DND-41 (cell line): ENCODE data around the gene SLTM.
A peak's percentile ranks its signal among the peaks of the same experiment; 100 is the strongest.

ENCODE experiments used
- ATAC-seq: fragments of 200-7000 bp; cut with Tn5 transposase; 3 replicates; pipeline ENCODE4 v1.9.1; 2021; ENCODE audit warnings: low read depth; ENCODE audit not compliant: insufficient read depth
- DNase-seq: peaks from one replicate; pipeline ENCODE4 v3.0.0-alpha.2; 2020
- H2AFZ ChIP-seq: 2 replicates; pipeline ENCODE4 v1.6.0; 2012; ENCODE audit warnings: low read depth, low read length
- H3K27ac ChIP-seq: 2 replicates; pipeline ENCODE4 v1.5.1; 2012; ENCODE audit warnings: low read length, inconsistent platforms
- H3K27me3 ChIP-seq: fragments of 200-600 bp; sonication (generic); 2 replicates; pipeline ENCODE4 v1.6.0; 2012; ENCODE audit warnings: low read length, mild to moderate bottlenecking, inconsistent platforms; ENCODE audit not compliant: insufficient read depth, poor library complexity
- H3K36me3 ChIP-seq: 2 replicates; pipeline ENCODE4 v1.5.1; 2012; ENCODE audit warnings: low read length, inconsistent platforms; ENCODE audit not compliant: insufficient read depth
- H3K4me1 ChIP-seq: 2 replicates; pipeline ENCODE4 v1.5.1; 2012; ENCODE audit warnings: mild to moderate bottlenecking, low read length; ENCODE audit not compliant: insufficient read depth
- H3K4me2 ChIP-seq: 2 replicates; pipeline ENCODE4 v1.6.0; 2012; ENCODE audit warnings: mild to moderate bottlenecking, moderate library complexity, low read length, inconsistent platforms; ENCODE audit not compliant: insufficient read depth
- H3K4me3 ChIP-seq, 2 experiments: fragments of 200-600 bp in 1 of 2; shearing (Covaris generic) in 1 of 2; 2 replicates each; pipeline ENCODE4 v1.5.1; 2012 to 2016; ENCODE audit warnings: inconsistent platforms in 2 of 2, low read length in 2 of 2, mild to moderate bottlenecking in 2 of 2, low read depth in 1 of 2, moderate library complexity in 1 of 2
- H3K79me2 ChIP-seq: 2 replicates; pipeline ENCODE4 v1.6.0; 2012; ENCODE audit warnings: low read length, inconsistent platforms; ENCODE audit not compliant: insufficient read depth
- H3K9ac ChIP-seq: 2 replicates; pipeline ENCODE4 v1.6.0; 2012; ENCODE audit warnings: low read depth, mild to moderate bottlenecking, inconsistent platforms, low read length, moderate library complexity
- H3K9me3 ChIP-seq: 2 replicates; pipeline ENCODE4 v1.5.1; 2012; ENCODE audit warnings: low read length, moderate library complexity, mild to moderate bottlenecking, inconsistent platforms; ENCODE audit not compliant: insufficient read depth, severe bottlenecking
- H4K20me1 ChIP-seq: 2 replicates; pipeline ENCODE4 v1.6.0; 2012; ENCODE audit warnings: low read length; ENCODE audit not compliant: insufficient read depth
- CTCF ChIP-seq: IDR thresholded peaks from 2 replicates; pipeline ENCODE4 v1.5.1; 2012; ENCODE audit warnings: borderline replicate concordance, low read length, moderate library complexity, mild to moderate bottlenecking; ENCODE audit not compliant: poor library complexity, severe bottlenecking; ENCODE audit errors: extremely low read depth
- EZH2 ChIP-seq: IDR thresholded peaks from 3 replicates; pipeline ENCODE4 v1.6.1; 2012; ENCODE audit warnings: borderline replicate concordance, low read depth, mild to moderate bottlenecking, moderate library complexity, low read length, inconsistent platforms; ENCODE audit not compliant: severe bottlenecking

Gene SLTM

GRCh38 chr15:58933281-58934113 lies at the start of gene SLTM:
SLTM (minus strand) TSS chr15:58933679; CDS start chr15:58933565, 114 bp downstream.
- peaks cover 49% of the 10 kb centered on the region for H3K79me2 ChIP-seq
- DNase-seq (peak; percentile 92), ATAC-seq (peak; percentile 93)
- peaks cover 18% of the 10 kb centered on the region; the same call in 1 of the 2 replicates for H3K36me3 ChIP-seq
- peak within 1 kb of the TSS; percentile 86 for H3K4me2 ChIP-seq
- H3K4me1 ChIP-seq = peaks cover 32% of the 10 kb centered on the region
- peaks cover 4% of the 10 kb centered on the region; the same call in 1 of the 2 replicates for H4K20me1 ChIP-seq
- peak within 1 kb of the TSS; percentile 100 for H3K27ac ChIP-seq
- no peaks in the 10 kb centered on the region for H3K27me3 ChIP-seq
- H3K9ac ChIP-seq = peak within 1 kb of the TSS; percentile 100
- TF ChIP-seq CTCF (peak; percentile 13), EZH2 (no peak)
- peak within 1 kb of the TSS; percentile 69 to 84 for H3K4me3 ChIP-seq
- H2AFZ ChIP-seq = peak within 1 kb of the TSS; percentile 97
- H3K9me3 ChIP-seq = no peaks in the 10 kb centered on the region

- no peak overlapping the region for H3K9ac ChIP-seq
- peaks cover 7% of the 10 kb centered on the region for H3K79me2 ChIP-seq
- H2AFZ ChIP-seq = no peak overlapping the region; the same call in 1 of the 2 replicates
- no peak overlapping the region for H3K27ac ChIP-seq
- peaks cover 30% of the 10 kb centered on the region for H3K4me1 ChIP-seq
- H3K9me3 ChIP-seq = no peaks in the 10 kb centered on the region
- ATAC-seq (no peak), DNase-seq (no peak)
- H3K27me3 ChIP-seq = no peaks in the 10 kb centered on the region
- no peak overlapping the region for H3K4me3 ChIP-seq
- H3K4me2 ChIP-seq = no peak overlapping the region
- H4K20me1 ChIP-seq = peaks cover 3% of the 10 kb centered on the region
- peaks cover 2% of the 10 kb centered on the region; the same call in 1 of the 2 replicates for H3K36me3 ChIP-seq
- TF ChIP-seq CTCF (no peak), EZH2 (no peak)
Measured at GRCh38 chr15:58983261-58983660, 49.8 kb upstream of the SLTM start.

GRCh38 chr15:58981808-58982475 lies 48.5 kb upstream of the SLTM start:
- Histone ChIP-seq H3K9me3 (no peaks in the 10 kb centered on the region), H3K79me2 (no peaks in the 10 kb centered on the region), H3K36me3 (no peaks in the 10 kb centered on the region), H3K4me1 (peaks cover 27% of the 10 kb centered on the region), H3K4me2 (peak overlapping the region; percentile 52), H3K27ac (peak overlapping the region; percentile 50), H4K20me1 (no peaks in the 10 kb centered on the region), H3K27me3 (no peaks in the 10 kb centered on the region), H3K9ac (peak overlapping the region; percentile 38), H2AFZ (peak overlapping the region; percentile 59), H3K4me3 (peak overlapping the region in 1 of 2 experiments; percentile 38; a peak in 2 of 4 replicates)
- peak; percentile 81 for ATAC-seq
- no peak for DNase-seq
- no peak for TF ChIP-seq EZH2
- no peak for TF ChIP-seq CTCF
